PFSK-1 (cell line): Measurements from ENCODE around the gene GLB1L3.

Experiments used
- POLR2AphosphoS5 ChIP-seq: IDR thresholded peaks from 2 replicates; pipeline ENCODE4 v1.6.1; 2012; ENCODE audit warnings: low read depth, mild to moderate bottlenecking, control low read depth, low read length, moderate library complexity
- REST ChIP-seq, 2 experiments: IDR thresholded peaks; 2 replicates each; pipeline versions ENCODE4 v1.6.1 to v1.8.0; 2011 to 2012; ENCODE audit warnings: low read depth in 2 of 2, low read length in 2 of 2, control low read depth in 1 of 2, inconsistent platforms in 1 of 2, mild to moderate bottlenecking in 1 of 2, moderate library complexity in 1 of 2; ENCODE audit not compliant: insufficient read depth in 1 of 2

DNA sequence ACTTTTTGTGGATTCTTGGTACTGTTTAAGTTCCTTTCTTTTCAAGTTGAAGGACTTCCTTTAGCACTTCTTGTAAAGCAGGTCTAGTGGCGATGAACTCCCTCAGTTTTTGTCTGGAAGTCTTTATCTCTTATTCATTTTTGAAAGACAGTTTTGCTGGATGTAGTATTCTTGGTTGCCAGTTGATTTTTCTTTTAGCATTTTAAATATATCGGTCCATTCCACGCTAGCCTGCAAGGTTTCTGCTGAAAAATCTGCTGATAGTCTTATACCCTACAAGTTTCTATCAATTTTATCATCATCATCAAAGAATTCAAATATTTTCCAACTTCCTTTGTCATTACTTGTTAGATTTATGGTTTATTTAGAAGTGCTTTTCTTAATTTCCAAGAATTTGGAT is 40.9 kb downstream of the GLB1L3 start:
- no peak for TF ChIP-seq POLR2AphosphoS5
- no peak for TF ChIP-seq REST (IDR thresholded peaks at IDR 0.05; ENCODE audit: insufficient read depth in 1 of 2, low read depth in 2 of 2, low read length in 2 of 2)
